ENCODE results near the gene FZD2.
"Not testable (repeated sequence)": the region's sequence is repeated elsewhere in the genome, so short reads cannot be mapped to it uniquely, and the experiment has no call there.

The FZD2 gene

DNA sequence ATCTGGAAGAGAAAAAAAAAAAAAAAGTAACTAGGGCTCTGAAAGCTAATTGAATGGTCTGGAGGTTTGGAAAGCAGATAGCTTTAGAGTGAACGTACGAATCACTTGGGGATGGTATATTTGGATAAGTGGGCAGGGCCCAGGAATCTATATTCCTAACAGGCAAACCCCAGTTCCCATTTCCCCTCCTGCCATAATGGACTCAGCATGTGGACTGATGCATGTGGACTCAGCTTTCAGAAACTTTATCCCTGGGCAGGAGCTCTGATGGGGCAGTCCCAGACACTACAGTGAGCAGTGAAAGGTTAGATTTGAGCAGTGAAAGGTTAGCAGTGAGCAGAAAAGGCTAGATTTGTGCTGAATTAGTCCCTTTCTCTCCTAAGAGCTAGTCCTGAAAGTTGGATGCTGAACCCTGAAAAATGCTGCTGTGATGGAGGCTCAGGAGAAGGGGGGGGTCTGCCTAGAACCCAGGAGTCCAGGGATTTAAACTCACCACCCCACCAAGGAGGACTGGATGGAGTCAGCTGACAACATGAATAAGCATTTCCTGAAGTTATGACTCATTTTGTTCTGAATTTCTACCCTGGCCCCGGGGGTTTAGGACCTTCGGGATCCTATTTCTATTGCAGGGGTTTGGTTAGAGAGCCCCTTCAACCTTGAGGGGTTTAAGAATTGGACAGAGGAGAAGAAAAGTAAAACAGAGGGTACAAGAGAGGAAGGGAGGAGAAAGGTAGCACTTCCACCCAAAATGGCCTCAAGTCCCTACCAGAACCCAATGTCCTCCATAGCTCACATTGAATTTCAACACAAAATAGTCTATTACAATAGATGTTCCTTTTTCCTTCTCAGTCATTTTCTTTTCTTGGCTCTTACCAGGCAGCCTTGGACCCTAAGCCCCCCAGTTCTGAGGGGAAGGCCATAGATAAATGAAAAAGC lies 10.3 kb upstream of the FZD2 start:
- DNase-seq (ENCODE audit: low read depth) = no peak

DNA sequence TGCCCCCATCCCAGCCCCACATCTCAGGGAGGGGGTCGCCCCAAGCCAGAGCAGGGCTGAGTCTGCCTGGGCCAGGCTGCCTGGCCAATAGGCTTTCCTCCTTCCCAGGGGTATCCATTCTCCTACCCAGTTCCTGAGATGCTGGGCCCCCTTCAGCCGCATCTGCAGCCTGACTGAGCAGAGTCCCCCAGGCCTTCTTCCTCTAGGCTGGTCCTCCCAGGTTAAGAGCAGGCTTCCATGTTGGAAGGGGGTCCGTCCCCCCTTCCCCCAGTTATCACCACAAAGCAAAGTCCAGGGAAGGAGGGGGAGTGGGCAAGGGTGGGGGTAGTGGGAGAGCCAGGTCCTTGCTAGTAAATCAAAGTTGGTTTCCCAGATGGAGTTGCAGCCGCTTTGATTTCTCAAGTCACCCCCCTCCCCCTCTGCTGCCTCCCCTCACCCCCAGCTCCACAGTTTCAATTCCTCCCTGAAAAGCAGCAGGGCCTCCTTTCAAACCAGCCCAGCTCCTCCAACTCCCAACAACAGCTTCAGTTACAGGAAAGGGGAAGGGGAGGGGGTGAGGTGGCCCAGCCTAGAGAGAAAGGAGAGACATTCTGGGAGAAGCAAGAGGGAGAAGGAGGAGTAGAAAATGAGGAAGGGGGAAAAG lies 9.5 kb upstream of the FZD2 start:
- DNase-seq (ENCODE audit: low read depth) = no peak

DNA sequence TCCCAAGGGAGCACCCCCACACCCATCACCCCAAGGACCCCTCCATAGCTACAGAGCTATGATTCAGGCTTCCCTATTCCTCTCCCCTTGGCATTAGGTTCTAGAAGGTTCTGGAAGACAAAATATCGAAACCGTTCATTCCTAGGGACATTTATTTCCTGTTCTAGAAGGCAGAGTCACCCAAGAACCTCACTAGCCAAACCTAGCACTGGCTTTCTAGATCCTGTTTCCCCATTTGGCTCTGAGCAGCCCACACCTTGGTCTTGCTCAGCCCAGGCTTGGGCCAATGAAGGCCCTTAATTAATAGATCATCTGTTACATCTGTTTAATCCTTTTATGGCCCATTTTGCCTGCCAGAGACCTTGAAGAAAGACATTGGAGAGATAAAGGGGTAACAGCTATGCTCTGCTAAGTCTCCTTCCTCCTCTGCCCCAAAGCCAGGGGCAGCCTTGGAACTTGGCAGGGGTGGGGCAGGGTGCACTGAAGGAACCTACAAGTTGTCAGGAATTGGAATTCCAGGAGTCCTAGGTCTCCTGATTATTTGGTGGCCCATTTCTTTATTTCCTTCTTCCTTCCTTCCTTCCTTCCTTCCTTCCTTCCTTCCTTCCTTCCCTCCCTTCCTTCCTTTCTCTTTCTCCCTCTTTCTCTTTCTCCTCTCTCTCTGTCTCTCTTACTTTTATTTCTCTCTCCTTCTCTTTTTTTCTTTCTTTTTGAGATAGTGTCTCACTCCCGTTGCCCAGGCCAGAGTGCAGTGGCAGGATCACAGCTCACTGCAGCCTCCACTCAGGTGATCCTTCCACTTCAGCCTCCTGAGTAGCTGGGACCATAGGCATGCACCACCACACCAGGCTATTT lies 8.7 kb upstream of the FZD2 start:
- no peak for DNase-seq (ENCODE audit: low read depth)

DNA sequence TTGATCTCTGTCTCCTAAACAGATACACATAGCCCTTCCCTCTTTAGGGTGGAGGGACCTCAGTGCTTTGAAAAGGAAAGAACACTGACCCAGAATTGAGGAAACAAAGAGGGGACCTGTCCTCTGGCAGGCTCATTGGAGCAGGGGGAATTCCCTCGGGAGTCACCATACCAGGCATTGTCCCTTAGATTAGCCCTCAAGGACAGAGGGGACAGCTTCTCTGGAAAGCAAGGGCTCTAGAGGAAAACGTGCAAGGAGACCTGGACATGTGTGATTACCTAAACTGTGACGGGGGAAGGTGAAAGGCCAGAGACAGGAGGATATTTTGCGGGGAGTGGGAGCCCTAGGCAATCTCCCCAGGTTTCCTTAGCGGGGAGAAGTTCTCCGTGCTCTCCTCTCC lies 7.6 kb upstream of the FZD2 start:
- no peak for DNase-seq (ENCODE audit: low read depth)

DNA sequence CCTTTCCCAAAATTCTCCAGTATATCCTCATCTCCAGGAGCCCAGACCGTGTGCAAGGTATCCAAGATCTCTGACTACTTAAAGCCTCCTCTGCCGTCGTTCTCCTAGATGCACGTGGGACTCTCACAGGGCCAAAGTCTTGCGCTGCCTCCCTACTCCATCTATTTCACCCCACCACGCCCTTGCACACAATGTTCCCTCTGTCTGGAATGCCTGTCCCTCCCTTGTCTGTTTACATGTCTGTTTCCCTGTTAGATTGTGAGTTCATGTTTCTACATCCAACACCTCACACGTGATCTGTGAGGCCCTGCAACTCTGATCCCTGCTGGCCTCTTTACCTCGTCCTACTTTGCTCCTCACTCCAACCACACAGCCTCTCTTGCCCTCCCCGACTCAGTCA lies 4.9 kb upstream of the FZD2 start:
- no peak for DNase-seq (ENCODE audit: low read depth)

DNA sequence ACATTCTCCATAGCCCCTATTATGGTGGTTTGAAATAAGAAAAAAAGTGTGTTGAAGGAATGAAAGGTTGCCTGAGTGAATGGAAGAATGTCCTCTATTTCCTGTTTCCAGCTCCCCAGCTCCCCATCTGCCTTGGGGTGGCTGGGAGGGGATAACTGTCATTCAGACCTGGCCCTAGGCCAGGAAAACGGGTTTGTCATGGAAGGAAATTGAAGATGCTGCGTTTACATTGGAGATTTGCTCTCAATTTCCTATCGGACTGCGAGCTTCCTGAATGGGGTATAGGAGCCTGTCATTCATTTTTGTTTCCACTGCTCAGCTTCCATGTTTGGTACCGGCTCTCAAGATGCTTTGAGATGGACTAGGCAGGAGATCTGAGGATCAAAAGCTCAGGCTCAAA lies 2.2 kb upstream of the FZD2 start:
- no peak for DNase-seq (ENCODE audit: low read depth)

DNA sequence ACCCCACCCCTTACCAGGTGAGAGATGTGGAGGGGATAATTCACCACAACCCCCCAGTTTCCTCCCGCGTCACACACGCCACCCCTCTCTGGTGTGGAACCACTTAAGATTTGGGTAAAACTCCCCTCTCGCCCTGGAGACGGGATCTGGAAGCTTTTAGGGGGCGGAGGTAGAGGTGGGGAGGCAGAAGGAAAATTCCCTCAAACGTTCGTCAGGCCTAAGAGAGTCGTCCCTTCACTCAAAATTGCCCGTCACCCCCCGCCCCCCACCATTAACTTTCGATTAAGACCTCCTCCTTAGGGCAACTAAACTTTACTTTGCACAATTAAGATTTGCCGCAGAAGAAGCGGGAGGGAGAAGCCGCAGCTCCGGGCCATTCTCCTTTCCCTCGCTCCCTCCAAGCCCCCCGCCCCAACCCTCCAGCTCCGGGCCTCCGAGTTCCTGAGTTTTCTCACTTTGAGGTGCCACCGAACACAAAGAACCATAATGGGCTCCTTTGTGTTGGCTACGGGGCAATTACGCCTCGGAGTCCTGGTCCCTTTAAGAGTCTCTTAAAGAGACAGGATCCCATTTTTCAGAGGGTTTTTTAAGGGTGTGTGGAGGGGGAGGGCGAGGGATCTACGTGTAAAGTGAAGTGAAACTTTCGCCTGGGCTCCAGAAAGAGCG lies 985 bp upstream of the FZD2 start:
- DNase-seq (ENCODE audit: low read depth) = no peak

DNA sequence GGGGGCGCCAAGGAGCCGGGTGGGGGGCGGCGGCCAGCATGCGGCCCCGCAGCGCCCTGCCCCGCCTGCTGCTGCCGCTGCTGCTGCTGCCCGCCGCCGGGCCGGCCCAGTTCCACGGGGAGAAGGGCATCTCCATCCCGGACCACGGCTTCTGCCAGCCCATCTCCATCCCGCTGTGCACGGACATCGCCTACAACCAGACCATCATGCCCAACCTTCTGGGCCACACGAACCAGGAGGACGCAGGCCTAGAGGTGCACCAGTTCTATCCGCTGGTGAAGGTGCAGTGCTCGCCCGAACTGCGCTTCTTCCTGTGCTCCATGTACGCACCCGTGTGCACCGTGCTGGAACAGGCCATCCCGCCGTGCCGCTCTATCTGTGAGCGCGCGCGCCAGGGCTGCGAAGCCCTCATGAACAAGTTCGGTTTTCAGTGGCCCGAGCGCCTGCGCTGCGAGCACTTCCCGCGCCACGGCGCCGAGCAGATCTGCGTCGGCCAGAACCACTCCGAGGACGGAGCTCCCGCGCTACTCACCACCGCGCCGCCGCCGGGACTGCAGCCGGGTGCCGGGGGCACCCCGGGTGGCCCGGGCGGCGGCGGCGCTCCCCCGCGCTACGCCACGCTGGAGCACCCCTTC lies 484 bp downstream of the FZD2 start:
- DNase-seq (ENCODE audit: low read depth) = no peak

DNA sequence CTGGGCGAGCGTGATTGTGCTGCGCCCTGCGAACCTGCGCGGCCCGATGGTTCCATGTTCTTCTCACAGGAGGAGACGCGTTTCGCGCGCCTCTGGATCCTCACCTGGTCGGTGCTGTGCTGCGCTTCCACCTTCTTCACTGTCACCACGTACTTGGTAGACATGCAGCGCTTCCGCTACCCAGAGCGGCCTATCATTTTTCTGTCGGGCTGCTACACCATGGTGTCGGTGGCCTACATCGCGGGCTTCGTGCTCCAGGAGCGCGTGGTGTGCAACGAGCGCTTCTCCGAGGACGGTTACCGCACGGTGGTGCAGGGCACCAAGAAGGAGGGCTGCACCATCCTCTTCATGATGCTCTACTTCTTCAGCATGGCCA lies 1.0 kb downstream of the FZD2 start:
- no peak for DNase-seq (ENCODE audit: low read depth)

DNA sequence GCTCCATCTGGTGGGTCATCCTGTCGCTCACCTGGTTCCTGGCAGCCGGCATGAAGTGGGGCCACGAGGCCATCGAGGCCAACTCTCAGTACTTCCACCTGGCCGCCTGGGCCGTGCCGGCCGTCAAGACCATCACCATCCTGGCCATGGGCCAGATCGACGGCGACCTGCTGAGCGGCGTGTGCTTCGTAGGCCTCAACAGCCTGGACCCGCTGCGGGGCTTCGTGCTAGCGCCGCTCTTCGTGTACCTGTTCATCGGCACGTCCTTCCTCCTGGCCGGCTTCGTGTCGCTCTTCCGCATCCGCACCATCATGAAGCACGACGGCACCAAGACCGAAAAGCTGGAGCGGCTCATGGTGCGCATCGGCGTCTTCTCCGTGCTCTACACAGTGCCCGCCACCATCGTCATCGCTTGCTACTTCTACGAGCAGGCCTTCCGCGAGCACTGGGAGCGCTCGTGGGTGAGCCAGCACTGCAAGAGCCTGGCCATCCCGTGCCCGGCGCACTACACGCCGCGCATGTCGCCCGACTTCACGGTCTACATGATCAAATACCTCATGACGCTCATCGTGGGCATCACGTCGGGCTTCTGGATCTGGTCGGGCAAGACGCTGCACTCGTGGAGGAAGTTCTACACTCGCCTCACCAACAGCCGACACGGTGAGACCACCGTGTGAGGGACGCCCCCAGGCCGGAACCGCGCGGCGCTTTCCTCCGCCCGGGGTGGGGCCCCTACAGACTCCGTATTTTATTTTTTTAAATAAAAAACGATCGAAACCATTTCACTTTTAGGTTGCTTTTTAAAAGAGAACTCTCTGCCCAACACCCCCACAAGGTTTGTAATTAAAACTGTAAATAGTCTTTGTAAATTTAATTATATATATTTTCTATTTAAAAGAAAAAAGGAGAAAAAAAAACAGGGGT lies 1.7 kb downstream of the FZD2 start:
- DNase-seq (ENCODE audit: low read depth) = no peak

DNA sequence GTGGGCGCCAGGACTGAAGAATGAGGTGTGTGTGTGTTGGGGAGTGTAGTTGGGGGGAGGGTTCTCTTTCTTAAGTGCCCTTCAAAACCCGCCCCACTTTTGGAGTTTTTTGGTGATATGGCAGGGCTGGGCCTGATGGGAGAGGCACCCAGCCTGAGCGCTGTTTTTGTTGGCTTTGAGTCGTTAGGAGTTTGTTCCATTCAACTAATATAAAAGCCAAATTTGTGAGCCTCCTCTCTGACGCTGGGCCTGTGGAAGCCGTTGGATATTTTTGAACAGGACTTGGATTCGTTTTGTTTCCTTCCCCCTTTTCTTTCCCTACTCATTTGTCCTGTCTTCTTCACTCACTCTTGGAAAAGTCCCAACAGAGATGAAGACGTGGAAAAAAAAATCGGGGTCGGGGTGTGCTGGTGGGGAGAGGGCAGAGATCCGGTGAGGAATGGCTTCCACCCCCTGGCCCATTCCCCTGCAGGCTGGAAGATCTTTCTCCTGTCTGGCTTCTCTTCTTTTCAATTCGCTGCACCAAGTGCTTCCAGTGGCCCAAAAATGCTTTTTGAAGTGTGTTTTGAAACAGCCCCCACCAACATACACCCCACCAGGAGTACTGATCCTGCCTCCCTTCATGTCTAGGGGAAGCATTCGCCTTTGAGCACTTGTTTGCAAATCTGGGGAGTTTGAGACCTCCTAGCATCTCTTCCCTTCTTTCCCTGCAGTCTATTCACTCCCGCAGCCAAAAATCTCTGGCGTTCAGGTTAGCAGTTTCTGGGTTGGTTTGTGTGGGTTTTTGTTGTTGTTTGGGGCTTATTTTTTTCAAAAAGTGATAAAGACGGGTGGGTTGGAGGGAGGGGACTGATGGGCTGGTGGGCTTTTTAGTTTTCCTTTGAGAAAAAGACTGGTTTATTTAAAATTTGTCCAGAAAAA lies 2.6 kb downstream of the FZD2 start:
- no peak for DNase-seq (ENCODE audit: low read depth)

DNA sequence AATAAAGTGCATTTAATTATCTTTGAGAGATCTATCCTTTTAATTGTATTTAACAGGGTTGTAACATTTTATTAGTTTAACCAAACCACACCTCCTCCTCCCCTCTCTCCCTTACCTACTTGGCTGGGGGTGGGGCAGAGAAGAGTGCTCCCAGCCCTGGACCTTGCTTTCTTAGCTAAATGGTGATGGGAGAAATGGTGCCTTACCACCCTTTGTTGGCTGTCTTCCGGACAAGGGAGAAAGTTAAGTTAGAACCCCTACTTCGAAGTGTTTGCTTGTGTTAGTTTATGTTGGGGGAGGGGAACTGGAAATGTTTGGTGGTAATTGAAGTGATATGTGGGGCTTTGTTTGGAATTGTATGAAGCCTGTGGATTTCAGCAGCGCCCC lies 3.9 kb downstream of the FZD2 start:
- no peak for DNase-seq (ENCODE audit: low read depth)

DNA sequence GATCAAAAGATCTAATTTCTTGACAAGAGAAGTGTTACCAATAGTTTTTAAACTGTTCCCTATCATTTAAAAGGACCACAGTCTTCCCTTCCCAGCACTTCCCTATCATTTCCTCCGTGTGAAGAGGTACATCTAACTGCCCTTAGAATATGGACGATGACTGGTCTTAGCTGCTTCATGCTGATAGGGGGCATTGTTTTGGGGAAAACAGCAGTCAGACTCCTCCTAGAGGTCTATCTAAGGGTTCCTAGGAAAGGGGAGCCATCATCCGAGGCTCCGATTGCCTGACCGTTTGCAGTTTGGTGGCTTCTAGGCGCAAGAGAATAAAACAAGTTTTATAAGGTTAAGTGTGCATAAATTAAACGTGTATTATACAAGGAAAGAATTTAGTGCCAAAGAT lies 7.1 kb downstream of the FZD2 start:
- DNase-seq (ENCODE audit: low read depth) = no peak

DNA sequence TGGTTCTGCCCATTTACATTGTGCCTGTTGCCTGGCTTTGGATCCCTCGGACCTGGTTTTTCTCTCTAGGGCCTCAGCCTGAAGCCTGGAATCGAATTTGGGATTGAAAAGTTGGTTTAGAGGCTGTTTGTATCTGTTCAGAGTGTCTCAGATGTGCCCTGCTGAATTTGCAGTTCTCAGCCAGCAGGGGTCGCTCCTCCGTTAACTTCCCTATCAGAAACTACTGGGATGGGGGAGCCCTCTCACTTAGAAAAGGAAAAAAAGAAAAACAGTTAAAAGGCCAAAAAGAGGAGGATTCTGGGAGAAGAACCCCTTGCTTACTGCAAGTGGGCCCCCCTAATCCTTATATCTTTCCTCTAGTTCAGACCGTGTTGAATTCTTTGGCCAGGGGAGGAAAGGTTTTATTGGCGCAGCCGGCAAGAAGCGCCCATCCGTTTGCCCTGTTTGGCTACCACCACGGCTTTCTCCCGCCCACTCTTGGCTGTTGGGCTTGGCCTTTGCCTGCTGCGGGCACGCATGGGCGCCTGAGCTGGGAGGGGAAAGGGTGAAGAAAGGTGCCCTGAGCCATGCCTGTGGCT lies 8.7 kb downstream of the FZD2 start:
- DNase-seq (ENCODE audit: low read depth) = no peak

DNA sequence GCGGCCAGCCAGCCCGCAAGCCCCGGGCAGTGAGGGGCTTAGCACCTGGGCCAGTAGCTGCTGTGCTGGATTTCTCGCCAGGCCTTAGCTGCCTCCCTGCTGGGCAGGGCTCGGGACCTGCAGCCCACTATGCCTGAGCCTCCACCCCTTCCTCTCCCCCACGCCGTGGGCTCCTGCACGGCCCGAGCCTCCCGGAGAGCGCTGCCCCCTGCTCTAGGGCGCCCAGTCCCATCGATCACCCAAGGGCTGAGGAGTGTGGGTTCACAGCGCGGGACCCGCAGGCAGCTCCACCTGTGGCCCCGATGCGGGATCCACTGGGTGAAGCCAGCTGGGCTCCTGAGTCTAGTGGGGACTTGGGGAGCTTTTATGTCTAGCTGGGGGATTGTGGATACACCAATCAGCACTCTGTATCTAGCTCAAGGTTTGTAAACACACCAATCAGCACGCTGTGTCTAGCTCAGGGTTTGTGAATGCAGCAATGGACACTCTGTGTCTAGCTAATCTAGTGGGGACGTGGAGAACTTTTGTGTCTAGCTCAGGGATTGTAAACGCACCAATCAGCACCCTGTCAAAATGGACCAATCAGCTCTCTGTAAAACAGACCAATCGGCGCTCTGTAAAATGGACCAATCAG lies 11.1 kb downstream of the FZD2 start:
- not testable (repeated sequence) for DNase-seq (ENCODE audit: low read depth)

DNA sequence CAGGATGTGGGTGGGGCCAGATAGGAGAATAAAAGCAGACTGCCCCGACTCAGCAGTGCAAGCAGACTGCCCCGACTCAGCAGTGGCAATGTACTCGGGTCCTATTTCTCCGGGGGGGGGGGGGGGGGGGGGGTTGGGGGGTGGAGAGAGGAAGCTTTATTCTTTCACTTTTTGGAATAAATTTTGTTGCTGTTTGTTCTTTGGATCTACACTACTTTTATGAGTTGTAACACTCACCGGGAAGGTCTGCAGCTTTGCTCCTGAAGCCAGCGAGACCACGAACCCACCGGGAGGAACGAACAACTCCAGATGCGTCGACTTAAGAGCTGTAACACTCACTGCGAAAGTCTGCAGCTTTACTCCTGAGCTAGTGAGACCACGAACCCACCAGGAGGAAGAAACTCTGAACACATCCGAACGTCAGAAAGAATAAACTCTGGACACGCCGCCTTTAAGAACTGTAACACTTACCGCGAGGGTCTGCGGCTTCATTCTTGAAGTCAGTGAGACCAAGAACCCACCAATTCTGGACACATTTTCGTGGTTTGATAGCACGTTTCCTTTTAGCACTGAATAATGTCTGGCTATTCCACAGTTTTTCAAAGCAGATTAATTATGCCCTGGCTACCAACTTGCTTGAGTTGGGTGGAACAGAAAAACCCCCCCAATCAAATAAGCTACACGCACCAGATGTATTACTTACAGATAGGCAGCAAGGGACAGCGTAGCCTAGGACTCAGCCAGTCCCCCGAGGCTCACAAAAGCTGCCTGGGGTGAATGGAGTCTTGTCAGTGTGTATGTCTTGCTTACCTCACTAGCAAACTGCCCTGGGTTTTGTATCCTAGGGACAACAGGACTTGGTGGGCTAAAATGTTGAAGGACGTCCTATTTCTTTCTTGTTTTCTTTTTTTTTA lies 11.9 kb downstream of the FZD2 start:
- no peak for DNase-seq (ENCODE audit: low read depth)

DNA sequence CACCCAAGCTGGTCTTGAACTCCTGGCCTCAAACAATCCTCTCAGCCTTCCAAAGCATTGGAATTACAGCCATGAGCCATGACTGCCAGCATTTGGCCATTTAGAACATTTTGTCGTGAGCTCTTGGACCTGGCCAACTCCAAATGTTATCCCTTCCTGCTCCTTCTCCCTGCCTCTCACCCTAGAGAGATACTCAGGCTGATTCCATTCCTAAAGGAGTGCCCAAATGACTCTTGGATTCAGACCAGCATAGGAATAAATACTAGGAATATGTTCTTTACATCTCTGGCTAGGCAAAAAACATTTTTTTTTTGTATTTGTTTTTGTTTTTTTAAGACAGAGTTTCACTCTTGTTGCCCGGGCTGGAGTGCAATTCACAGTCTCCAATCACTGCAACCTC lies 15.5 kb downstream of the FZD2 start:
- no peak for DNase-seq (ENCODE audit: low read depth)

DNA sequence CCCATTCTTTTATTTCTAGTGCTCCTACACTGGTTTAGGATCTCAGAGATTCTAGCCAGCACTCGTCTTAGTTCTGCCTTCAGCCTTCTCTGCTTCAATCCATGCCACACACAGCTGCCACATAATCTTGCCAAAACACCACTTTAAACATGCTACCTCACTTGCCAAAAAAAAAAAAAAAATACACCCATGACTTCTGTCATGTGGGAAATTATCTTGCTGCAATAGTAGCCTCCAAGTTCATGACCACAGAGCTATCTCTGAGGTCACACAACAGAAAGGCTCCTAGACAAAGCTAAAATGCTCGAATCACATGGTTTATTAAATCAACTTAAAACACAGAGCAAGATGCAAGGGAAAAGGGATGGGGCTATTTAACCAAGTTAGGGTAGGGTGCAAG lies 18.1 kb downstream of the FZD2 start:
- no peak for DNase-seq (ENCODE audit: low read depth)

All from activated T-helper 9 cell treated with anti-CD3 and anti-CD28 coated beads, Interleukin-2, amount 50 U/mL, for 16 hours (primary cell).